HL-60 (cell line): ENCODE data around the gene LRRK1.

Experiments used
- DNase-seq, 2 experiments: peaks; one replicate each; pipeline ENCODE4 v3.0.0-alpha.2; 2010 to 2020; ENCODE audit warnings: low read depth in 1 of 2, low spot score in 1 of 2
- H3K27ac ChIP-seq: fragments of 250-450 bp; sonication (Bioruptor Pico); replicated peaks from 2 replicates; pipeline ENCODE4 v1.5.1; 2020; ENCODE audit warnings: mild to moderate bottlenecking, moderate library complexity
- H3K27me3 ChIP-seq: fragments of 250-450 bp; sonication (Bioruptor Pico); 2 replicates; pipeline ENCODE4 v1.5.1; 2021; ENCODE audit warnings: mild to moderate bottlenecking, moderate library complexity; ENCODE audit not compliant: insufficient read depth, poor library complexity, severe bottlenecking
- H3K4me3 ChIP-seq: replicated peaks from 2 replicates; pipeline ENCODE4 v1.5.1; 2011; ENCODE audit warnings: mild to moderate bottlenecking, control low read depth, low read length; ENCODE audit not compliant: insufficient read depth
- CTCF ChIP-seq: IDR thresholded peaks from one replicate; pipeline ENCODE4 v1.5.1; 2011; ENCODE audit warnings: low read length, control low read depth, inconsistent platforms; ENCODE audit not compliant: insufficient read depth
- GABPA ChIP-seq: IDR thresholded peaks from 2 replicates; pipeline ENCODE4 v1.6.1; 2012; ENCODE audit warnings: low read depth
- POLR2AphosphoS5 ChIP-seq: IDR thresholded peaks from 2 replicates; pipeline ENCODE4 v1.6.1; 2012; ENCODE audit warnings: low read depth
- REST ChIP-seq: IDR thresholded peaks from 2 replicates; pipeline ENCODE4 v1.6.1; 2012; ENCODE audit warnings: low read depth; ENCODE audit not compliant: insufficient replicate concordance
- SPI1 ChIP-seq: IDR thresholded peaks from 2 replicates; pipeline ENCODE4 v1.6.1; 2012; ENCODE audit warnings: low read depth, mild to moderate bottlenecking, borderline replicate concordance

Gene LRRK1

GRCh38 chr15:100997442-100997841 lies 78.3 kb downstream of the LRRK1 start:
- TF ChIP-seq GABPA (no peak), POLR2AphosphoS5 (no peak), REST (no peak), CTCF (no peak), SPI1 (no peak)
- no peak overlapping the region for H3K4me3 ChIP-seq
- no peaks in the 10 kb centered on the region for H3K27me3 ChIP-seq
- no peak for DNase-seq
- no peak overlapping the region for H3K27ac ChIP-seq

GRCh38 chr15:100998630-100999029 lies 79.5 kb downstream of the LRRK1 start:
- no peak overlapping the region for H3K27ac ChIP-seq
- TF ChIP-seq POLR2AphosphoS5 (no peak), CTCF (no peak), SPI1 (no peak), GABPA (no peak)

GRCh38 chr15:100999369-100999768 lies 80.2 kb downstream of the LRRK1 start:
- Histone ChIP-seq H3K27ac (no peak overlapping the region), H3K4me3 (no peak overlapping the region), H3K27me3 (no peaks in the 10 kb centered on the region)
- DNase-seq: no peak
- TF ChIP-seq REST (no peak), SPI1 (no peak), POLR2AphosphoS5 (no peak), GABPA (no peak), CTCF (no peak)

More at GRCh38 chr15:100998630-100999029, 79.5 kb downstream of the LRRK1 start:
- DNase-seq: no peak
- H3K27me3 ChIP-seq: no peaks in the 10 kb centered on the region
- no peak overlapping the region for H3K4me3 ChIP-seq

- no peak for DNase-seq
Observed at GRCh38 chr15:101000271-101000681, 81.1 kb downstream of the LRRK1 start.

More at GRCh38 chr15:101000271-101000681, 81.1 kb downstream of the LRRK1 start:
- Histone ChIP-seq H3K27me3 (no peaks in the 10 kb centered on the region), H3K4me3 (no peak overlapping the region), H3K27ac (no peak overlapping the region)
- TF ChIP-seq REST: no peak
- no peak for TF ChIP-seq CTCF
- TF ChIP-seq SPI1: no peak
- no peak for TF ChIP-seq POLR2AphosphoS5
- no peak for TF ChIP-seq GABPA
